ENCODE data around the gene LRRC2. TPM values are rescaled to one million over a fixed set of nuclear protein-coding genes. Genes with fewer than 3 reads are reported as not detected.

LRRC2 gene
- total and polyA plus RNA-seq, 9 of the 15 experiments (the other 6 are each of a cell fraction or from before 2014, with no cell fraction given) = 0.01 to 0.04 (median 0.03) TPM; not detected in 5

GRCh38 chr3:46542344-46542743 is 23.8 kb downstream of the LRRC2 start (continued):
- TF ChIP-seq, protein P1, sequence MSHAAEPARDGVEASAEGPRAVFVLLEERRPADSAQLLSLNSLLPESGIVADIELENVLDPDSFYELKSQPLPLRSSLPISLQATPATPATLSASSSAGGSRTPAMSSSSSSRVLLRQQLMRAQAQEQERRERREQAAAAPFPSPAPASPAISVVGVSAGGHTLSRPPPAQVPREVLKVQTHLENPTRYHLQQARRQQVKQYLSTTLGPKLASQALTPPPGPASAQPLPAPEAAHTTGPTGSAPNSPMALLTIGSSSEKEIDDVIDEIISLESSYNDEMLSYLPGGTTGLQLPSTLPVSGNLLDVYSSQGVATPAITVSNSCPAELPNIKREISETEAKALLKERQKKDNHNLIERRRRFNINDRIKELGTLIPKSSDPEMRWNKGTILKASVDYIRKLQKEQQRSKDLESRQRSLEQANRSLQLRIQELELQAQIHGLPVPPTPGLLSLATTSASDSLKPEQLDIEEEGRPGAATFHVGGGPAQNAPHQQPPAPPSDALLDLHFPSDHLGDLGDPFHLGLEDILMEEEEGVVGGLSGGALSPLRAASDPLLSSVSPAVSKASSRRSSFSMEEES (CRISPR knock-in tag; IDR thresholded peaks at IDR 0.05) = no peak
- TF ChIP-seq ZNF639 (CRISPR knock-in tag; conservative IDR thresholded peaks at IDR 0.05 in 1 of 2, IDR thresholded peaks at IDR 0.05 in 1 of 2) (no peak), POLR3A (IDR thresholded peaks at IDR 0.05; ENCODE audit: borderline replicate concordance, extremely low read depth, insufficient read depth, insufficient read length) (no peak), TEAD1 (CRISPR knock-in tag; IDR thresholded peaks at IDR 0.05) (no peak), RBM25 (IDR thresholded peaks at IDR 0.05; ENCODE audit: low read depth, low read length, severe bottlenecking) (no peak), MAFF (IDR thresholded peaks at IDR 0.05; ENCODE audit: low read length) (peak; percentile 44; the same call in 1 of the 2 replicates), ZNF121 (CRISPR knock-in tag; conservative IDR thresholded peaks at IDR 0.05) (no peak)
- TF ChIP-seq, protein P2, sequence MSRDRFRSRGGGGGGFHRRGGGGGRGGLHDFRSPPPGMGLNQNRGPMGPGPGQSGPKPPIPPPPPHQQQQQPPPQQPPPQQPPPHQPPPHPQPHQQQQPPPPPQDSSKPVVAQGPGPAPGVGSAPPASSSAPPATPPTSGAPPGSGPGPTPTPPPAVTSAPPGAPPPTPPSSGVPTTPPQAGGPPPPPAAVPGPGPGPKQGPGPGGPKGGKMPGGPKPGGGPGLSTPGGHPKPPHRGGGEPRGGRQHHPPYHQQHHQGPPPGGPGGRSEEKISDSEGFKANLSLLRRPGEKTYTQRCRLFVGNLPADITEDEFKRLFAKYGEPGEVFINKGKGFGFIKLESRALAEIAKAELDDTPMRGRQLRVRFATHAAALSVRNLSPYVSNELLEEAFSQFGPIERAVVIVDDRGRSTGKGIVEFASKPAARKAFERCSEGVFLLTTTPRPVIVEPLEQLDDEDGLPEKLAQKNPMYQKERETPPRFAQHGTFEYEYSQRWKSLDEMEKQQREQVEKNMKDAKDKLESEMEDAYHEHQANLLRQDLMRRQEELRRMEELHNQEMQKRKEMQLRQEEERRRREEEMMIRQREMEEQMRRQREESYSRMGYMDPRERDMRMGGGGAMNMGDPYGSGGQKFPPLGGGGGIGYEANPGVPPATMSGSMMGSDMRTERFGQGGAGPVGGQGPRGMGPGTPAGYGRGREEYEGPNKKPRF (IDR thresholded peaks at IDR 0.05; ENCODE audit: low read depth, low read length) = no peak
- TF ChIP-seq, protein P3, sequence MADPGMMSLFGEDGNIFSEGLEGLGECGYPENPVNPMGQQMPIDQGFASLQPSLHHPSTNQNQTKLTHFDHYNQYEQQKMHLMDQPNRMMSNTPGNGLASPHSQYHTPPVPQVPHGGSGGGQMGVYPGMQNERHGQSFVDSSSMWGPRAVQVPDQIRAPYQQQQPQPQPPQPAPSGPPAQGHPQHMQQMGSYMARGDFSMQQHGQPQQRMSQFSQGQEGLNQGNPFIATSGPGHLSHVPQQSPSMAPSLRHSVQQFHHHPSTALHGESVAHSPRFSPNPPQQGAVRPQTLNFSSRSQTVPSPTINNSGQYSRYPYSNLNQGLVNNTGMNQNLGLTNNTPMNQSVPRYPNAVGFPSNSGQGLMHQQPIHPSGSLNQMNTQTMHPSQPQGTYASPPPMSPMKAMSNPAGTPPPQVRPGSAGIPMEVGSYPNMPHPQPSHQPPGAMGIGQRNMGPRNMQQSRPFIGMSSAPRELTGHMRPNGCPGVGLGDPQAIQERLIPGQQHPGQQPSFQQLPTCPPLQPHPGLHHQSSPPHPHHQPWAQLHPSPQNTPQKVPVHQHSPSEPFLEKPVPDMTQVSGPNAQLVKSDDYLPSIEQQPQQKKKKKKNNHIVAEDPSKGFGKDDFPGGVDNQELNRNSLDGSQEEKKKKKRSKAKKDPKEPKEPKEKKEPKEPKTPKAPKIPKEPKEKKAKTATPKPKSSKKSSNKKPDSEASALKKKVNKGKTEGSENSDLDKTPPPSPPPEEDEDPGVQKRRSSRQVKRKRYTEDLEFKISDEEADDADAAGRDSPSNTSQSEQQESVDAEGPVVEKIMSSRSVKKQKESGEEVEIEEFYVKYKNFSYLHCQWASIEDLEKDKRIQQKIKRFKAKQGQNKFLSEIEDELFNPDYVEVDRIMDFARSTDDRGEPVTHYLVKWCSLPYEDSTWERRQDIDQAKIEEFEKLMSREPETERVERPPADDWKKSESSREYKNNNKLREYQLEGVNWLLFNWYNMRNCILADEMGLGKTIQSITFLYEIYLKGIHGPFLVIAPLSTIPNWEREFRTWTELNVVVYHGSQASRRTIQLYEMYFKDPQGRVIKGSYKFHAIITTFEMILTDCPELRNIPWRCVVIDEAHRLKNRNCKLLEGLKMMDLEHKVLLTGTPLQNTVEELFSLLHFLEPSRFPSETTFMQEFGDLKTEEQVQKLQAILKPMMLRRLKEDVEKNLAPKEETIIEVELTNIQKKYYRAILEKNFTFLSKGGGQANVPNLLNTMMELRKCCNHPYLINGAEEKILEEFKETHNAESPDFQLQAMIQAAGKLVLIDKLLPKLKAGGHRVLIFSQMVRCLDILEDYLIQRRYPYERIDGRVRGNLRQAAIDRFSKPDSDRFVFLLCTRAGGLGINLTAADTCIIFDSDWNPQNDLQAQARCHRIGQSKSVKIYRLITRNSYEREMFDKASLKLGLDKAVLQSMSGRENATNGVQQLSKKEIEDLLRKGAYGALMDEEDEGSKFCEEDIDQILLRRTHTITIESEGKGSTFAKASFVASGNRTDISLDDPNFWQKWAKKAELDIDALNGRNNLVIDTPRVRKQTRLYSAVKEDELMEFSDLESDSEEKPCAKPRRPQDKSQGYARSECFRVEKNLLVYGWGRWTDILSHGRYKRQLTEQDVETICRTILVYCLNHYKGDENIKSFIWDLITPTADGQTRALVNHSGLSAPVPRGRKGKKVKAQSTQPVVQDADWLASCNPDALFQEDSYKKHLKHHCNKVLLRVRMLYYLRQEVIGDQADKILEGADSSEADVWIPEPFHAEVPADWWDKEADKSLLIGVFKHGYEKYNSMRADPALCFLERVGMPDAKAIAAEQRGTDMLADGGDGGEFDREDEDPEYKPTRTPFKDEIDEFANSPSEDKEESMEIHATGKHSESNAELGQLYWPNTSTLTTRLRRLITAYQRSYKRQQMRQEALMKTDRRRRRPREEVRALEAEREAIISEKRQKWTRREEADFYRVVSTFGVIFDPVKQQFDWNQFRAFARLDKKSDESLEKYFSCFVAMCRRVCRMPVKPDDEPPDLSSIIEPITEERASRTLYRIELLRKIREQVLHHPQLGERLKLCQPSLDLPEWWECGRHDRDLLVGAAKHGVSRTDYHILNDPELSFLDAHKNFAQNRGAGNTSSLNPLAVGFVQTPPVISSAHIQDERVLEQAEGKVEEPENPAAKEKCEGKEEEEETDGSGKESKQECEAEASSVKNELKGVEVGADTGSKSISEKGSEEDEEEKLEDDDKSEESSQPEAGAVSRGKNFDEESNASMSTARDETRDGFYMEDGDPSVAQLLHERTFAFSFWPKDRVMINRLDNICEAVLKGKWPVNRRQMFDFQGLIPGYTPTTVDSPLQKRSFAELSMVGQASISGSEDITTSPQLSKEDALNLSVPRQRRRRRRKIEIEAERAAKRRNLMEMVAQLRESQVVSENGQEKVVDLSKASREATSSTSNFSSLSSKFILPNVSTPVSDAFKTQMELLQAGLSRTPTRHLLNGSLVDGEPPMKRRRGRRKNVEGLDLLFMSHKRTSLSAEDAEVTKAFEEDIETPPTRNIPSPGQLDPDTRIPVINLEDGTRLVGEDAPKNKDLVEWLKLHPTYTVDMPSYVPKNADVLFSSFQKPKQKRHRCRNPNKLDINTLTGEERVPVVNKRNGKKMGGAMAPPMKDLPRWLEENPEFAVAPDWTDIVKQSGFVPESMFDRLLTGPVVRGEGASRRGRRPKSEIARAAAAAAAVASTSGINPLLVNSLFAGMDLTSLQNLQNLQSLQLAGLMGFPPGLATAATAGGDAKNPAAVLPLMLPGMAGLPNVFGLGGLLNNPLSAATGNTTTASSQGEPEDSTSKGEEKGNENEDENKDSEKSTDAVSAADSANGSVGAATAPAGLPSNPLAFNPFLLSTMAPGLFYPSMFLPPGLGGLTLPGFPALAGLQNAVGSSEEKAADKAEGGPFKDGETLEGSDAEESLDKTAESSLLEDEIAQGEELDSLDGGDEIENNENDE (IDR thresholded peaks at IDR 0.05; ENCODE audit: low read depth, low read length) = no peak
